Ishikawa (cell line): ENCODE results near the gene SPNS3.

Source experiments
- CEBPB ChIP-seq: IDR thresholded peaks from 2 replicates; pipeline ENCODE4 v1.6.1; 2012
- EGR1 ChIP-seq: IDR thresholded peaks from 2 replicates; pipeline ENCODE4 v1.6.1; 2012
- EP300 ChIP-seq: IDR thresholded peaks from 2 replicates; pipeline ENCODE4 v1.6.1; 2012; ENCODE audit warnings: borderline replicate concordance
- FOXM1 ChIP-seq: IDR thresholded peaks from 2 replicates; pipeline ENCODE4 v1.6.1; 2012; ENCODE audit warnings: low read depth, borderline replicate concordance
- MAX ChIP-seq: IDR thresholded peaks from 2 replicates; pipeline ENCODE4 v1.6.1; 2012
- NFIC ChIP-seq: IDR thresholded peaks from 2 replicates; pipeline ENCODE4 v1.6.1; 2012
- RAD21 ChIP-seq: IDR thresholded peaks from 2 replicates; pipeline ENCODE4 v1.6.1; 2012; ENCODE audit warnings: low read depth
- REST ChIP-seq: IDR thresholded peaks from 2 replicates; pipeline ENCODE4 v1.6.1; 2012; ENCODE audit warnings: low read depth, mild to moderate bottlenecking
- TAF1 ChIP-seq: IDR thresholded peaks from 2 replicates; pipeline ENCODE4 v1.6.1; 2012; ENCODE audit warnings: low read depth, mild to moderate bottlenecking
- TCF12 ChIP-seq: IDR thresholded peaks from 2 replicates; pipeline ENCODE4 v1.6.1; 2012; ENCODE audit warnings: low read depth
- TEAD4 ChIP-seq: IDR thresholded peaks from 2 replicates; pipeline ENCODE4 v1.6.1; 2012
- USF1 ChIP-seq: IDR thresholded peaks from 2 replicates; pipeline ENCODE4 v1.6.1; 2012
- YY1 ChIP-seq: IDR thresholded peaks from 2 replicates; pipeline ENCODE4 v1.6.1; 2012; ENCODE audit warnings: low read depth
- ZBTB7A ChIP-seq: IDR thresholded peaks from 2 replicates; pipeline ENCODE4 v1.6.1; 2012; ENCODE audit warnings: low read depth

Gene SPNS3

GRCh38 chr17:4485676-4486646 is 52.2 kb downstream of the SPNS3 start:
- TF ChIP-seq FOXM1 (no peak), USF1 (no peak), TEAD4 (no peak), NFIC (no peak), REST (no peak), EP300 (no peak)

- TF ChIP-seq MAX (no peak), FOXM1 (no peak), EP300 (no peak), YY1 (no peak), RAD21 (no peak), TAF1 (no peak), REST (no peak), TCF12 (no peak)
Measured at GRCh38 chr17:4487296-4487695, 53.6 kb downstream of the SPNS3 start.

GRCh38 chr17:4487820-4488716 is 54.3 kb downstream of the SPNS3 start:
- no peak for TF ChIP-seq ZBTB7A
- 0 out of 2 replicates have a peak, but pooled peaks have one; percentile 40 for TF ChIP-seq CEBPB
- no peak for TF ChIP-seq MAX

- peak; percentile 92 for TF ChIP-seq TCF12
- TF ChIP-seq TEAD4 = peak; percentile 34; the same call in 1 of the 2 replicates
- TF ChIP-seq MAX = peak; percentile 35
- peak; percentile 19; the same call in 1 of the 2 replicates for TF ChIP-seq YY1
- no peak; the same call in 1 of the 2 replicates for TF ChIP-seq FOXM1
- peak; percentile 64 for TF ChIP-seq NFIC
- TF ChIP-seq TAF1 = no peak
- TF ChIP-seq REST = no peak
- TF ChIP-seq EP300 = peak; percentile 71
- peak; percentile 68; the same call in 1 of the 2 replicates for TF ChIP-seq CEBPB
- no peak for TF ChIP-seq ZBTB7A
- TF ChIP-seq RAD21 = peak; percentile 8; the same call in 1 of the 2 replicates
- TF ChIP-seq EGR1 = no peak
Measured at GRCh38 chr17:4488989-4489595, 55.4 kb downstream of the SPNS3 start.
